Activated CD4-positive, alpha-beta T cell treated with anti-CD3 and anti-CD28 coated beads for 24 hours (primary cell): ENCODE data around the gene HACE1.
A peak's percentile ranks its signal among the peaks of the same experiment; 100 is the strongest.

ENCODE experiments used
- DNase-seq, 2 donors: peaks; one replicate each; pipeline ENCODE4 v3.0.0-alpha.2; 2020; ENCODE audit warnings: low read depth in 2 of 2

Gene HACE1

DNA sequence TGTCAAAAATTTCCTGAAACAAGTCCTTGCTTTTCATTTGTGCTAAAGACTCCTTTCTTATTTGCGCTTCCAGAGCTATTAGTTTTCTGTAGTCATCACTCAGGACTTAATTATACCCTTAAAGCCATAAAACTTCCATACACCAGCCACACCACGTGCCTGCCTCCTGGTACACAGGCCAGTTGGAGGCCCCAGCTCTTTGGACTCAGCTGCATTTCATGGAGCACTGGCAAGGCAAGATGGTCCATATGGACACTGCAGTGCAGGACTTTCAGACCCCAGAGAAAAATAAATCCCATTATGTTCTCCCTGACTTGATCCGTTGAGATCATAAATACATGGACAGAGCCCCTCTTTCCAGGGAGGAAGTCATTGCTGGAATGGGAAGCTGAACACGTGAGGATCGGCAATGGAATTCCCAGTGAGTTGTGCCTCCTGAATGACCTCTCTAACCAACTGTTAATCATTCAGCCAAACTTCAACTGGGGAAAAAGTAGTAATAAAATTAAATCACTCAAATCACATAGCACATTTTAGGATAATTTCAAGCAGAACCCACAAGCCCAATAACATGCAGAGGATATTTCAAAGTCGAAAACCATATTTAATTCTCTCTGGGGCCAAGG is 173.1 kb downstream of the HACE1 start:
- DNase-seq: no peak

DNA sequence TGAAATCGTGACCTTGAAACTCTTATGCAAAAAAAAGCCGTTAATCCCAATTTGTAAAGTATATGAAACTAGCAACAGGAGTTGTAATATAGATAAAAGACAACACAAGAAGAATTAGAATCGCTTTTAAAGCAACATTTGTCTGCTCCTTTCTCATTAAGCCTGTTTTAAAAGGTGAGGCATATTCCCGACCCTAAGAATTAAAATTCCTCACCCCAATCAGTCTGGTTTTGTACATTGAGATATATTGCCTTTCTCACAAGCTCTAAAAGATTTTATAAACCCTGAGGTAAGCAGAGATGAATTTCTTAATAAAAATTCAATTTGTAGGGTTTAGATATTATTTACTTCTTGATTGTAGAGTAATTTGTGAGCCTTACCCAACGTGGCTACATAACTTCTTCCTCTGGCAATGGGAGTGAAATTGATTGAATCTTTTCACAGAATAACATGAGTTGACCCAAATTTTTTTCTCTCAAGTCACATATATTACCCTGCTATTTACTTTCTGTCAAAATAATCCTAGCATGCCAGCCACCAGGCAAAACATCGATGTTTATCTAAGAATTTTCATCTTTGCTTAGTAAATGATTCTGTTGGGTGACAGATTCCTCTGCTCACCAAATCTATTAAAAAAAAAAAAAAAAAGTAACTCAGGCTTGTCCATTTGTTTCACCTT is 173.7 kb downstream of the HACE1 start:
- no peak for DNase-seq

DNA sequence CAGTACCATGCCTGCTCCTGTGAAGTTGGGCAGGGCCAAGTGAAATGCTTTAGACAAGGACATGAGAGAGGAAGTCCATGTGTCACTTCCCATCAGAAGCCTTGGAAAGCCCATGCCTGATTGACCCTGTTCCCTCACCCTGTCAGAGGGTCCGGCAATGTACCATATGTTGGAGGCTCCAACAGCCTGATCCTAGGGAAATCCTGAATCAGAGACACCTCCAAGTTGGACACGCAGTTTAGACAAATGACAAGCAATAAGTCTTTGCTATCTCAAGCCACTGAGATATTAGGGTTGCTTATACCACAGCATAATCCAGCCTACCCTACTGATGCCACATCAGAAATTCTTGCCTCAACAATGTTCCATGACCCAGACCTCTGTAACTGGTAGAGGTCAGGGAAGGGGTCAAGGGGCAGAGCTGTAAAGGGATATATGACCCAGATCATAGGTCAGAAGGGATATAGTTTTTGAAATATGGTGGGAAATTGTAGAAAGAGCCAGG is 174.8 kb downstream of the HACE1 start:
- DNase-seq: no peak

DNA sequence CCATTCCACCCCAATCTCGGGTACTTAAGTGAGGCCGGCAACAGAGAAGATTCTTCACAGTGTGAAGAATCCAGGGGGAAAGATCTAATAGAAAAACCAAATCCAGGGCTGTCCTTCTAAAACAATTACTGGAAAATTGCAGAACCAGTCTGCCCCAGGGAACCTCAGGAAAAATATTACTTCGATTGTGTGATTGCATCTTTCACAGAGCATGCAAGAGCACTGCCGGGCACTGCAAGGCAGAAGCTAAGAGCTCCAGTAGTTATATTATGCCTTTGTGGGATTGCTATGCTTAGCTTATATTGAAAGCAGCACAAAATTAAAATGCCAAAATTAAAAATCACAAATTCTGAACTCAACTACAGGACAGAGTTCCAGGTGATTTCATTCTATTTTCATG is 175.9 kb downstream of the HACE1 start:
- no peak for DNase-seq

DNA sequence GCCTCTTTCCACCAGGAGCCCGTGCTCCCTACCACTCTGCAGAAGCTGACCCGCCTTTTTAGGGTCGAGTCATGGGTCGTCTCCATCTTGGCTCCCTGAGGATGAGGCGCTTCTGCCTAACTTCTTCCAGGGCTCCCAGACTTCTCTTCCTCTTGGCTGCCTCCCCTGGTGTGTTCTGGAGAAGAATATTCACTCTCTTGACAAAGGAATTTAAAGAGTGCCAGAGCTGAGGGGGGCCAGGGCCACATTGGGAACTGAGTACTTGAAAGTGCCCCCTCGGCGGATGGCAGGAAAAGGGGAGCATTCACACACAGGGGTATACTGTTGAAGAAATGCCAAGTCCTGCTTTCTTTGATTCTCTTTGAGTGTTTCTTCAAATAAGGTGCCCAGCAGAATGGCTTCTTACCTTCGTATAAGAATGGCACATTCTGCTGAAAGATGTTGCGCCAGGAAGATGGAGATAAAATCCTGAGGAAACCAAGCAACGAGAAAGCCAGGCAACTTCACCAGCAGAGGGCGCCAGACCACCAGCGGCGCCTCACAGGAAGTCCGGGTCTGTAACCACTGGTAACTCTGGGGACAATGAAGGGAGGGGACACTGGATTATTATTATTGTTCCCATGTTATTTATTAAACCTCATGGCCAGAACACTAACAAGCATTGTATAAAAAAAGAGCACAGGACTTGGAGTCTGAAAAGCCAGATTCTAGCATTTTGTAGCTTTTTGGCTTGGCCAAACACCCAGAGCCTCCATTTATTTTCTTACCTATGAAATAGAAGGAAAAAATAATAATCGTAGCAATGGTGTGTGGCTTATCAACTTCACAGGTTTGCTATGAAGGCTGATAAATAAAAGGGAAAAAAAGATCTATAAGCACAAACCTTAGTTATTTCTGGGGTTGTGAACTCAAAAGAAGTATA is 176.7 kb downstream of the HACE1 start:
- peak; percentile 55 to 69 for DNase-seq

DNA sequence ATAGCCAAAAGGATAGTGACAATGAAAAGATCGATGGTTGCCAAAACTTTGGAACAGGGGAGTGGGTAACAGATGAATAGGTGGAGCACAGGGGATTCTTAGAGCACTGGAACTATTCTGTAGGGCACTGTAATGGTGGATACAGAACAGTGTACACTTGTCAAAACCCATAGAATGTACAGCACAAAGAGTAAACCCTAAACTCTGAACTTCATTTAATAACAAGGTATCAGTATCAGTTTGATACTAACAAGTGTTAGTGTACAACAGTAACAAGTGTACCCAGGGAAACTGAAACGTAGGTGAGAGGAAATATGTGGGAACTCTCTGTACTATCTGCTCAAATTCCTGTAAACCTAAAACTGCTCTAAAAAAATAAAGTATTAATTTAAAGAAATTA is 179.2 kb downstream of the HACE1 start:
- no peak for DNase-seq

DNA sequence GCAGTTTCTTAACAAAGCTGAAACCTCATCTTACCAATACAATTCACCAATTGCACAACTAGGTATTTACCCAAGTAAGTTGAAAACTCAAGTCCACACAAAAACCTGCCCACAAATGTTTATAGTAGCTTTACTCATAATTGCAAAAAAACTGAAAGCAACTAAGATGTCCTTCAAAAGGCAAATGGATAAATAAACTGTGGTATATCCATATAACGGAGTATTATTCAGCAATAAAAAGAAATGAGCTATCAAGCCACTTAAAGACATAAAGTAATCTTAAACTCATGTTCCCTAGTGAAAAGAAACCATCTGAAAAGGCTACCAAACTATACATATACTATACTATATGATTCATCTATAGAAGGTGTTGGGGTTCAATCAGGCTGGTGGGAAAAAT is 179.7 kb downstream of the HACE1 start:
- DNase-seq: no peak
